Testis (tissue), 3 donors: Measurements from ENCODE around the gene SLC25A25. TPM values are rescaled to one million over a fixed set of nuclear protein-coding genes. Genes with fewer than 3 reads are reported as not detected.

Experiments
- DNase-seq: peaks from one replicate; pipeline ENCODE4 v3.0.0-alpha.2; 2019
- H3K27ac ChIP-seq, 2 donors: fragments of 200-600 bp; sonication (generic); one replicate each; pipeline ENCODE4 v1.5.1; 2019
- H3K27me3 ChIP-seq: fragments of 200-600 bp; sonication (generic); one replicate; pipeline ENCODE4 v1.5.1; 2019
- H3K36me3 ChIP-seq: fragments of 200-600 bp; sonication (generic); one replicate; pipeline ENCODE4 v1.5.1; 2017; ENCODE audit warnings: low read depth; ENCODE audit errors: missing control alignments
- H3K4me1 ChIP-seq: fragments of 200-600 bp; sonication (generic); one replicate; pipeline ENCODE4 v1.5.1; 2019
- H3K4me3 ChIP-seq, 2 donors: fragments of 200-600 bp; sonication (generic); one replicate each; pipeline ENCODE4 v1.5.1; 2017 to 2019
- H3K9me3 ChIP-seq: fragments of 200-600 bp; sonication (generic); one replicate; pipeline ENCODE4 v1.5.1; 2017
- CTCF ChIP-seq, 3 experiments: fragments of 450-650 bp in 2 of 3; fragments of 200-600 bp in 1 of 3; sonication (generic) in 1 of 3; IDR thresholded peaks; one replicate each; pipeline ENCODE4 v1.5.1; 2016 to 2019; ENCODE audit warnings: antibody characterized with exemption in 3 of 3, mild to moderate bottlenecking in 2 of 3, moderate library complexity in 1 of 3
- POLR2A ChIP-seq: fragments of 450-650 bp; IDR thresholded peaks from one replicate; pipeline ENCODE4 v1.6.1; 2017; ENCODE audit warnings: antibody characterized with exemption, mild to moderate bottlenecking, moderate library complexity
- WGBS, 2 donors: methylation state at CpG; one replicate each; pipeline ENCODE4 v1.1.5; 2018; 5-methylcytosine and 5-hydroxymethylcytosine counted together
- intact Hi-C: fragments of 100-400 bp; cut with DNase I; formaldehyde crosslinking; loops from one replicate; pipeline ENCODE4 v1.15.1; 2023; ENCODE audit warnings: low total_unique reads
- polyA plus RNA-seq: library from polyadenylated mRNA; stranded (reverse); fragments of 350-450 nt; fragmentation: Illumina TruSeq; extraction: RNeasy Lipid Tissue Mini Kit (QIAGEN cat#74804); gene quantifications from one replicate; pipeline ENCODE4 v1.2.3, GENCODE V29; 2014; ENCODE audit warnings: low read depth, low replicate concordance; ENCODE audit not compliant: insufficient read depth
- total RNA-seq, 2 donors: library from RNA; depleted of rRNA; stranded (reverse); fragments of >200 nt; gene quantifications; one replicate each; pipeline ENCODE4 v1.2.3, GENCODE V29; 2016

SLC25A25 gene
- total and polyA plus RNA-seq, 3 donors from 2014 or later, result 15.0 to 21.1 (median 19.1) TPM

GRCh38 chr9:128153060-128153946, 85.3 kb downstream of the SLC25A25 start:
- 90 to 91% methylated on average over 16 to 26 of the region's 26 CpGs for WGBS, 2 donors
- Histone ChIP-seq H3K4me1 (no peaks in the 10 kb centered on the region), H3K9me3 (no peaks in the 10 kb centered on the region), H3K27ac (no peak overlapping the region), H3K36me3 (no peaks in the 10 kb centered on the region), H3K4me3 (no peak overlapping the region), H3K27me3 (no peaks in the 10 kb centered on the region)
- intact Hi-C loops, result no loop called here
- no peak for DNase-seq
- no peak for TF ChIP-seq POLR2A
- TF ChIP-seq CTCF (IDR thresholded peaks at IDR 0.05), result no peak

DNA sequence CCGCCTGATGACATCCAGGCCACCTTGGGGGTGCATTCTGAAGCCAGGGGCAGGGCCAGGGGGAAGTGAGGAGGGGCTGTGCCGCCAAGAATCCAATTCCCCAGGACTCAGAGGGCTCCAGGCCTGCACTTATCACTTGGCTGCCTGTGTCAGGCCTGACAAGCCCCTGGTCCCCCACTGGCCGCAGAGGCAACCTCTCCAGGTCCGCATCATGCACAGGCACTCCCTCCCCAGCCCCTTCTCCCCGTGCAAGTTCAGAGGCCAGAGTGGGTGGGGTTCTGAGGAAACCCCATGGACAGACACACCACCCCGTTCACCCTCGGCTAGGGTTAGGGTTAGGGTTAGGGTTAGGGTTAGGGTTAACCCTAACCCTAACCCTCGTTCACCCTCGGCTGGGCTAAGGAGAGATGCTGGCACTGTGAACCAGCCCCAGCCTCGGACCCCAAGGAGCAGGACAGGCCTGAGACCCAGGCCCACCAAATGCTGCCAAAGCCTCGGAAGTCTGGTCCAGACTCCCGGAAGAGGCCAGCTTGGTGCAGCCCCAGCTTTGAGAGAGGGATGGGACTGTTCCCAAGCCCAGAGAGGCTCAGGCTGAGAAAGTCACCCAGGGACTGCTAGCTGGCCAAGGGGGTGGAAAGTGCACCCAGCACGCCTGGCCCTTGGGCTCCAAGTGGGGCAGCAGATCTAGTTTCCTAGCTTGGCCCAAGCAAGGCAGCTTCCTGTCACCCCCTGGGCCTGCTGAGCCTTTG, 86.1 kb downstream of the SLC25A25 start:
- no peak overlapping the region for H3K27ac ChIP-seq
- no peaks in the 10 kb centered on the region for H3K9me3 ChIP-seq
- no peak for DNase-seq
- H3K36me3 ChIP-seq, result no peaks in the 10 kb centered on the region
- no peaks in the 10 kb centered on the region for H3K4me1 ChIP-seq
- H3K27me3 ChIP-seq, result no peaks in the 10 kb centered on the region
- WGBS, 2 donors, result 88 to 90% methylated on average over 4 to 13 of the region's 13 CpGs
- intact Hi-C loops, result no loop called here
- H3K4me3 ChIP-seq, result no peak overlapping the region
- TF ChIP-seq POLR2A, result no peak

- no peak for TF ChIP-seq POLR2A
- TF ChIP-seq CTCF (IDR thresholded peaks at IDR 0.05), result no peak
- Histone ChIP-seq H3K4me3 (no peak overlapping the region), H3K27ac (no peak overlapping the region), H3K4me1 (peaks cover 5% of the 10 kb centered on the region), H3K9me3 (no peaks in the 10 kb centered on the region), H3K27me3 (no peaks in the 10 kb centered on the region), H3K36me3 (no peaks in the 10 kb centered on the region)
- WGBS, 2 donors, result 80 to 84% methylated on average over 7 of the region's 7 CpGs
- no peak for DNase-seq
- intact Hi-C loops, result no loop called here
Observed at GRCh38 chr9:128155736-128156500, 87.9 kb downstream of the SLC25A25 start.

Other genes with a start within 250 kb of the SLC25A25 start
- gene ENG, start 213.6 kb upstream of the SLC25A25 start, total RNA-seq, result 100 to 1,000 TPM; 132 to 214 TPM
- gene ENG, start 213.6 kb upstream of the SLC25A25 start, polyA plus RNA-seq, result 144 TPM
- 100 to 1,000 TPM in 1 of 2 donors, 10 to 100 TPM in 1; 86.7 to 103 TPM for gene AK1, start 190.6 kb upstream of the SLC25A25 start, total RNA-seq
- gene AK1, start 190.6 kb upstream of the SLC25A25 start, polyA plus RNA-seq, result 154 TPM
- gene ST6GALNAC6, start 168.6 kb upstream of the SLC25A25 start, total RNA-seq, result 10 to 100 TPM; 46.3 to 70.3 TPM
- gene ST6GALNAC6, start 168.6 kb upstream of the SLC25A25 start, polyA plus RNA-seq, result 43.0 TPM
- gene ST6GALNAC4, start 151.2 kb upstream of the SLC25A25 start, total RNA-seq, result 10 to 100 TPM; 18.8 to 24.7 TPM
- 10.3 TPM for gene ST6GALNAC4, start 151.2 kb upstream of the SLC25A25 start, polyA plus RNA-seq
- 10 to 100 TPM in 1 of 2 donors, 1 to 10 TPM in 1; 8.4 to 10.2 TPM for gene PIP5KL1, start 137.5 kb upstream of the SLC25A25 start, total RNA-seq
- gene PIP5KL1, start 137.5 kb upstream of the SLC25A25 start, polyA plus RNA-seq, result 3.9 TPM
- 10 to 100 TPM; 33.5 to 36.4 TPM for gene DPM2, start 130.4 kb upstream of the SLC25A25 start, total RNA-seq
- 46.6 TPM for gene DPM2, start 130.4 kb upstream of the SLC25A25 start, polyA plus RNA-seq
- gene EEIG1, start 87.2 kb upstream of the SLC25A25 start, total RNA-seq, result 100 to 1,000 TPM; 119 to 129 TPM
- gene EEIG1, start 87.2 kb upstream of the SLC25A25 start, polyA plus RNA-seq, result 75.7 TPM
- gene NAIF1, start 912 bp upstream of the SLC25A25 start, total RNA-seq, result 10 to 100 TPM; 18.5 to 19.4 TPM
- gene NAIF1, start 912 bp upstream of the SLC25A25 start, polyA plus RNA-seq, result 25.1 TPM
- gene PTGES2, start 59.5 kb downstream of the SLC25A25 start, total RNA-seq, result 10 to 100 TPM; 95.8 to 96.4 TPM
- 53.1 TPM for gene PTGES2, start 59.5 kb downstream of the SLC25A25 start, polyA plus RNA-seq
- gene LCN2, start 81.2 kb downstream of the SLC25A25 start, total RNA-seq, result not detected
- gene LCN2, start 81.2 kb downstream of the SLC25A25 start, polyA plus RNA-seq, result 2.2 TPM
- 100 to 1,000 TPM; 219 to 225 TPM for gene BBLN, start 92.0 kb downstream of the SLC25A25 start, total RNA-seq
- 56.9 TPM for gene BBLN, start 92.0 kb downstream of the SLC25A25 start, polyA plus RNA-seq
- gene CIZ1, start 123.3 kb downstream of the SLC25A25 start, total RNA-seq, result 100 to 1,000 TPM; 114 to 115 TPM
- gene CIZ1, start 123.3 kb downstream of the SLC25A25 start, polyA plus RNA-seq, result 159 TPM
- 1 to 10 TPM; 8.0 to 9.8 TPM for gene DNM1, start 135.1 kb downstream of the SLC25A25 start, total RNA-seq
- gene DNM1, start 135.1 kb downstream of the SLC25A25 start, polyA plus RNA-seq, result 10.7 TPM
- gene GOLGA2, start 207.8 kb downstream of the SLC25A25 start, total RNA-seq, result 100 to 1,000 TPM; 103 to 133 TPM
- gene GOLGA2, start 207.8 kb downstream of the SLC25A25 start, polyA plus RNA-seq, result 79.8 TPM
- gene SWI5, start 208.0 kb downstream of the SLC25A25 start, total RNA-seq, result 100 to 1,000 TPM in 1 of 2 donors, 10 to 100 TPM in 1; 69.3 to 131 TPM
- 164 TPM for gene SWI5, start 208.0 kb downstream of the SLC25A25 start, polyA plus RNA-seq